ENCODE measurements around the gene GABRR1.

DNA sequence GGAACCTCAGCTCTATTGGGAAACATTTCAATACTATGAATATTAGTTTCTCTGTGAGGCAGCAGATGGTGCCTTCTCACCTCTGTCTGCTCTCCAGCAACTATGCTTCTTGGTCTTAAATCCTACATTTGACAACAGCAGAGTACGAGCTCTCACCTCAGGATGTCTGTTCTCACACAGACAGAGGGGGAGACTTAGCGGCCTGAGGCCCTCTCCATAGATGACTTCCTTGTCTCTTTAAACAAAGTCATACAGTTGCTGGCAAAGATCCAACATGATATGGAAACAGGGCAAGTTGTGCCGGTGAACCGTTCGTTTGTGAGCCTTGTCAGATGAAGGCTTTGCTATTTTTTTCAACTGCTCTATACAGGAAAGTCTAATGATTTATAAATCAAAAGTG lies 43.7 kb upstream of the GABRR1 start:
- no peak for TF ChIP-seq CTCF (IDR thresholded peaks at IDR 0.05)
- TF ChIP-seq POLR2A (IDR thresholded peaks at IDR 0.05) = no peak
